ENCODE measurements around the gene HOTAIR.

Gene HOTAIR

GRCh38 chr12:53995378-53996239 lies 20.9 kb upstream of the HOTAIR start:
- Histone ChIP-seq H3K4me1 (ENCODE audit: control insufficient read depth in 1 of 2, insufficient read depth in 1 of 2, low read depth in 1 of 2, low read length in 1 of 2) (peaks cover 15 to 30% of the 10 kb centered on the region in 2 experiments), H3K27ac (no peak overlapping the region), H3K36me3 (no peaks in the 10 kb centered on the region), H3K9me3 (no peaks in the 10 kb centered on the region), H3K4me3 (ENCODE audit: low read depth in 1 of 2, low read length in 1 of 2) (peak overlapping the region; percentile 37 to 53), H3K27me3 (peaks cover 100% of the 10 kb centered on the region)
- no peak for TF ChIP-seq CTCF (IDR thresholded peaks at IDR 0.05)

GRCh38 chr12:53995002-53995377 lies 20.2 kb upstream of the HOTAIR start:
- Histone ChIP-seq H3K4me3 (ENCODE audit: low read depth in 1 of 2, low read length in 1 of 2) (peak overlapping the region in 1 of 2 experiments; percentile 53), H3K27me3 (peaks cover 100% of the 10 kb centered on the region), H3K9me3 (no peaks in the 10 kb centered on the region), H3K4me1 (ENCODE audit: control insufficient read depth in 1 of 2, insufficient read depth in 1 of 2, low read depth in 1 of 2, low read length in 1 of 2) (peaks cover 15 to 24% of the 10 kb centered on the region in 2 experiments), H3K27ac (no peak overlapping the region), H3K36me3 (no peaks in the 10 kb centered on the region)
- TF ChIP-seq CTCF (IDR thresholded peaks at IDR 0.05) = no peak

GRCh38 chr12:53994264-53995001 lies 19.7 kb upstream of the HOTAIR start:
- no peaks in the 10 kb centered on the region for H3K9me3 ChIP-seq
- peaks cover 15 to 19% of the 10 kb centered on the region in 2 experiments for H3K4me1 ChIP-seq (ENCODE audit: control insufficient read depth in 1 of 2, insufficient read depth in 1 of 2, low read depth in 1 of 2, low read length in 1 of 2)
- no peak overlapping the region for H3K27ac ChIP-seq
- H3K4me3 ChIP-seq (ENCODE audit: low read depth in 1 of 2, low read length in 1 of 2) = no peak overlapping the region
- no peak for TF ChIP-seq CTCF (IDR thresholded peaks at IDR 0.05)
- H3K36me3 ChIP-seq = no peaks in the 10 kb centered on the region
- H3K27me3 ChIP-seq = peaks cover 100% of the 10 kb centered on the region

- H3K27me3 ChIP-seq = peaks cover 100% of the 10 kb centered on the region
- peaks cover 15 to 19% of the 10 kb centered on the region in 2 experiments for H3K4me1 ChIP-seq (ENCODE audit: control insufficient read depth in 1 of 2, insufficient read depth in 1 of 2, low read depth in 1 of 2, low read length in 1 of 2)
- H3K9me3 ChIP-seq = no peaks in the 10 kb centered on the region
- no peak for TF ChIP-seq CTCF (IDR thresholded peaks at IDR 0.05)
- no peak overlapping the region for H3K27ac ChIP-seq
- H3K36me3 ChIP-seq = no peaks in the 10 kb centered on the region
- no peak overlapping the region for H3K4me3 ChIP-seq (ENCODE audit: low read depth in 1 of 2, low read length in 1 of 2)
These were observed 19.2 kb upstream of the HOTAIR start for GRCh38 chr12:53994009-53994263.

- no peak overlapping the region for H3K27ac ChIP-seq
- no peaks in the 10 kb centered on the region for H3K36me3 ChIP-seq
- H3K27me3 ChIP-seq = peaks cover 100% of the 10 kb centered on the region
- no peak overlapping the region for H3K4me3 ChIP-seq (ENCODE audit: low read depth in 1 of 2, low read length in 1 of 2)
- no peaks in the 10 kb centered on the region for H3K9me3 ChIP-seq
- TF ChIP-seq CTCF (IDR thresholded peaks at IDR 0.05) = no peak
- peaks cover 15 to 19% of the 10 kb centered on the region in 2 experiments for H3K4me1 ChIP-seq (ENCODE audit: control insufficient read depth in 1 of 2, insufficient read depth in 1 of 2, low read depth in 1 of 2, low read length in 1 of 2)
These were observed 18.6 kb upstream of the HOTAIR start for GRCh38 chr12:53993162-53994008.

Data from neutrophil (primary cell).